GM12891 (cell line): ENCODE measurements around the gene MAK.
"Not testable (repeated sequence)": the region's sequence is repeated elsewhere in the genome, so short reads cannot be mapped to it uniquely, and the experiment has no call there.

Source experiments
- POLR2A ChIP-seq: IDR thresholded peaks from 2 replicates; pipeline ENCODE4 v1.6.1; 2011; ENCODE audit warnings: low read depth, low read length, control low read depth
- POLR2AphosphoS5 ChIP-seq: IDR thresholded peaks from 2 replicates; pipeline ENCODE4 v1.6.1; 2011; ENCODE audit warnings: low read depth, low read length, control low read depth
- TAF1 ChIP-seq: IDR thresholded peaks from 2 replicates; pipeline ENCODE4 v1.6.1; 2011; ENCODE audit warnings: low read depth, low read length, control low read depth

DNA sequence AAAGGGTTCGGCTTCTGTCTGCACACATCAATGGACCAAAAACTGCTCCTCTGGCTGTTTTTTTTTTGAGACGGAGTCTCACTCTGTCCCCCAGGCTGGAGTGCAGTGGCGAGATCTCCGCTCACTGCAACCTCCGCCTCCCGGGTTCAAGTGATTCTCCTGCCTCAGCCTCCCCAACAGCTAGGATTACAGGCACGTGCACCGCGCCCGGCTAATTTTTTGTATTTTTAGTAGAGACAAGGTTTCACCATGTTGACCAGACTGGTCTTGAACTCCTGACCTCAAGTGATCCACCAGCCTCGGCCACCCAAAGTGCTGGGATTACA is 48.0 kb upstream of the MAK start:
- TF ChIP-seq POLR2AphosphoS5, POLR2A, TAF1: not testable (repeated sequence)
